ENCODE results near the gene PITX1.
"Not testable (repeated sequence)": the region's sequence is repeated elsewhere in the genome, so short reads cannot be mapped to it uniquely, and the experiment has no call there.

The PITX1 gene

GRCh38 chr5:135033901-135034235, at the start of gene PITX1:
Gene PITX1 (minus strand): TSS chr5:135034228. CDS start chr5:135033881, 347 bp downstream.
- DNase-seq (ENCODE audit: low read depth): no peak

GRCh38 chr5:135083334-135083733, 49.3 kb upstream of the PITX1 start:
- DNase-seq (ENCODE audit: low read depth): not testable (repeated sequence)

GRCh38 chr5:135081240-135081639, 47.2 kb upstream of the PITX1 start:
- no peak for DNase-seq (ENCODE audit: low read depth)

- no peak for DNase-seq (ENCODE audit: low read depth)
Observed at GRCh38 chr5:135079760-135080159, 45.7 kb upstream of the PITX1 start.

- no peak for DNase-seq (ENCODE audit: low read depth)
Observed at GRCh38 chr5:135079099-135079681, 45.2 kb upstream of the PITX1 start.

GRCh38 chr5:135076801-135077200, 42.8 kb upstream of the PITX1 start:
- no peak for DNase-seq (ENCODE audit: low read depth)

GRCh38 chr5:135076051-135076491, 42.0 kb upstream of the PITX1 start:
- DNase-seq (ENCODE audit: low read depth): no peak

GRCh38 chr5:135075621-135076020, 41.6 kb upstream of the PITX1 start:
- no peak for DNase-seq (ENCODE audit: low read depth)

GRCh38 chr5:135073761-135074345, 39.8 kb upstream of the PITX1 start:
- DNase-seq (ENCODE audit: low read depth): no peak

GRCh38 chr5:135072387-135073281, 38.6 kb upstream of the PITX1 start:
- DNase-seq (ENCODE audit: low read depth): no peak

- DNase-seq (ENCODE audit: low read depth): no peak
Observed at GRCh38 chr5:135071311-135071710, 37.3 kb upstream of the PITX1 start.

- DNase-seq (ENCODE audit: low read depth): no peak
Observed at GRCh38 chr5:135069895-135070657, 36.0 kb upstream of the PITX1 start.

GRCh38 chr5:135069016-135069770, 35.2 kb upstream of the PITX1 start:
- no peak for DNase-seq (ENCODE audit: low read depth)

- no peak for DNase-seq (ENCODE audit: low read depth)
Observed at GRCh38 chr5:135067587-135067986, 33.6 kb upstream of the PITX1 start.

GRCh38 chr5:135066781-135067180, 32.8 kb upstream of the PITX1 start:
- DNase-seq (ENCODE audit: low read depth): no peak

GRCh38 chr5:135065306-135066265, 31.6 kb upstream of the PITX1 start:
- DNase-seq (ENCODE audit: low read depth): no peak

GRCh38 chr5:135064235-135064570, 30.2 kb upstream of the PITX1 start:
- no peak for DNase-seq (ENCODE audit: low read depth)

GRCh38 chr5:135063511-135064234, 29.6 kb upstream of the PITX1 start:
- DNase-seq (ENCODE audit: low read depth): no peak

GRCh38 chr5:135063056-135063445, 29.0 kb upstream of the PITX1 start:
- DNase-seq (ENCODE audit: low read depth): no peak

All from stimulated activated CD8-positive, alpha-beta memory T cell treated with anti-CD3 and anti-CD28 coated beads, Interleukin-7, amount 100 ng/mL, for 24 hours (primary cell).